H1 (cell line): ENCODE data around the gene WEE1. TPM values are rescaled to one million over a fixed set of nuclear protein-coding genes. Genes with fewer than 3 reads are reported as not detected.

Experiments used
- CTCF ChIA-PET: fragments of 300-600 bp; sonication (Branson Sonifier 250); formaldehyde crosslinking; loops from one replicate; lab custom pipeline; 2021; ENCODE audit not compliant: partially characterized antibody; lab: Charles Lee
- POLR2A ChIA-PET: fragments of 300-600 bp; sonication (Branson Sonifier 250); formaldehyde crosslinking; loops from one replicate; lab custom pipeline; 2021; ENCODE audit warnings: inconsistent platforms; ENCODE audit not compliant: partially characterized antibody; lab: Charles Lee
- DNase-seq, 2 experiments: peaks; one replicate each; pipeline versions ENCODE4 v3.0.0 to v3.0.0-alpha.2; 2010 to 2022; ENCODE audit warnings: low spot score in 2 of 2, low read depth in 1 of 2, mixed read lengths in 1 of 2
- FAIRE-seq: peaks from 2 replicates; lab custom pipeline; 2011; peaks lifted over from hg19 to GRCh38; lab: Jason Lieb, UNC
- H2AFZ ChIP-seq: 2 replicates; pipeline ENCODE4 v1.8.1; 2012; ENCODE audit warnings: low read length, inconsistent platforms
- H2AK5ac ChIP-seq: 2 replicates; pipeline ENCODE4 v1.6.1; 2013; ENCODE audit warnings: low read depth, low read length
- H2BK120ac ChIP-seq: replicated peaks from 2 replicates; pipeline ENCODE3; 2013; ENCODE audit warnings: low read depth, low read length, inconsistent platforms
- H2BK12ac ChIP-seq: 2 replicates; pipeline ENCODE4 v1.6.1; 2013; ENCODE audit warnings: low read depth, low read length
- H2BK15ac ChIP-seq: 2 replicates; pipeline ENCODE4 v1.6.1; 2013; ENCODE audit warnings: low read length
- H2BK20ac ChIP-seq: 2 replicates; pipeline ENCODE4 v1.6.1; 2013; ENCODE audit warnings: low read length
- H2BK5ac ChIP-seq: 2 replicates; pipeline ENCODE4 v1.6.1; 2013; ENCODE audit warnings: low read depth, low read length
- H3K14ac ChIP-seq: 2 replicates; pipeline ENCODE4 v1.6.1; 2013; ENCODE audit warnings: inconsistent platforms; ENCODE audit not compliant: insufficient read length
- H3K18ac ChIP-seq: 2 replicates; pipeline ENCODE4 v1.6.1; 2013; ENCODE audit warnings: low read length; ENCODE audit errors: extremely low read depth
- H3K23ac ChIP-seq: 2 replicates; pipeline ENCODE4 v1.6.1; 2013; ENCODE audit warnings: inconsistent platforms; ENCODE audit not compliant: insufficient read length
- H3K23me2 ChIP-seq: 2 replicates; pipeline ENCODE4 v1.6.1; 2013; ENCODE audit warnings: low read depth, low read length
- H3K27ac ChIP-seq: 2 replicates; pipeline ENCODE4 v1.6.1; 2011; ENCODE audit warnings: low read depth, low read length, inconsistent platforms
- H3K27me3 ChIP-seq, 4 experiments: replicated peaks in 1 of 4; 1 replicate in 1 of 4; 2 replicates in 3 of 4; pipeline versions ENCODE4 v1.6.1 to v1.8.1; 2011 to 2013; ENCODE audit warnings: low read length in 3 of 4, mild to moderate bottlenecking in 3 of 4, inconsistent platforms in 2 of 4, mixed read lengths in 2 of 4, moderate library complexity in 1 of 4; ENCODE audit not compliant: control insufficient read depth in 3 of 4, insufficient read depth in 3 of 4; ENCODE audit errors: extremely low read depth in 1 of 4
- H3K36me3 ChIP-seq, 4 experiments: 2 replicates each; pipeline versions ENCODE4 v1.6.1 to v1.8.1; 2011 to 2013; ENCODE audit warnings: mild to moderate bottlenecking in 4 of 4, low read length in 3 of 4, moderate library complexity in 2 of 4, control low read depth in 1 of 4, inconsistent platforms in 1 of 4; ENCODE audit not compliant: insufficient read depth in 4 of 4, control insufficient read depth in 2 of 4
- H3K4ac ChIP-seq: replicated peaks from 2 replicates; pipeline ENCODE3; 2013; ENCODE audit warnings: low read length, low read depth, mixed read lengths, inconsistent platforms; ENCODE audit not compliant: insufficient read length
- H3K4me1 ChIP-seq, 4 experiments: replicated peaks in 1 of 4; 1 replicate in 1 of 4; 2 replicates in 3 of 4; pipeline versions ENCODE4 v1.6.1 to v1.8.1; 2011 to 2013; ENCODE audit warnings: low read length in 3 of 4, inconsistent platforms in 2 of 4, mixed read lengths in 1 of 4; ENCODE audit not compliant: insufficient read depth in 4 of 4, control insufficient read depth in 3 of 4
- H3K4me2 ChIP-seq, 2 experiments: 2 replicates each; pipeline versions ENCODE4 v1.6.1 to v1.8.1; 2011 to 2013; ENCODE audit warnings: low read depth in 2 of 2, low read length in 2 of 2, control low read depth in 1 of 2, inconsistent platforms in 1 of 2, mild to moderate bottlenecking in 1 of 2; ENCODE audit not compliant: insufficient read depth in 1 of 2
- H3K4me3 ChIP-seq, 4 experiments: fragments of 200-600, 300-600 bp in 1 of 4; sonication (generic), shearing (Covaris generic), sonication (Bioruptor Twin) in 1 of 4; 2 replicates each; pipeline versions ENCODE4 v1.5.1 to v1.8.1; 2011 to 2016; ENCODE audit warnings: low read length in 4 of 4, low read depth in 3 of 4, control low read depth in 2 of 4, inconsistent platforms in 2 of 4, mild to moderate bottlenecking in 2 of 4, mixed read lengths in 1 of 4, moderate library complexity in 1 of 4; ENCODE audit not compliant: insufficient read depth in 2 of 4; ENCODE audit errors: extremely low read depth in 1 of 4
- H3K56ac ChIP-seq: replicated peaks from 2 replicates; pipeline ENCODE3; 2013; ENCODE audit warnings: low read depth, mild to moderate bottlenecking, mixed read lengths, low read length, inconsistent platforms; ENCODE audit not compliant: insufficient read length
- H3K79me1 ChIP-seq: 2 replicates; pipeline ENCODE4 v1.6.1; 2013; ENCODE audit warnings: low read depth, low read length, control low read depth
- H3K79me2 ChIP-seq, 2 experiments: 2 replicates each; pipeline versions ENCODE4 v1.6.1 to v1.8.1; 2012 to 2013; ENCODE audit warnings: low read length in 2 of 2, mild to moderate bottlenecking in 2 of 2, inconsistent platforms in 1 of 2; ENCODE audit not compliant: insufficient read depth in 2 of 2, control insufficient read depth in 1 of 2
- H3K9ac ChIP-seq, 4 experiments: replicated peaks in 1 of 4; 1 replicate in 1 of 4; 2 replicates in 3 of 4; pipeline versions ENCODE4 v1.6.1 to v1.8.1; 2011 to 2013; ENCODE audit warnings: low read depth in 3 of 4, low read length in 3 of 4, control low read depth in 2 of 4, mild to moderate bottlenecking in 2 of 4, moderate library complexity in 2 of 4, inconsistent platforms in 1 of 4; ENCODE audit errors: extremely low read depth in 1 of 4
- H3K9me3 ChIP-seq, 2 experiments: 2 replicates each; pipeline versions ENCODE4 v1.6.1 to v1.8.1; 2012 to 2013; ENCODE audit warnings: mild to moderate bottlenecking in 2 of 2, moderate library complexity in 2 of 2, control low read depth in 1 of 2, inconsistent platforms in 1 of 2, low read depth in 1 of 2, low read length in 1 of 2, mixed read lengths in 1 of 2; ENCODE audit not compliant: insufficient read depth in 2 of 2
- H4K20me1 ChIP-seq, 2 experiments: replicated peaks in 1 of 2; 2 replicates each; pipeline versions ENCODE3 to v1.8.1; 2011 to 2013; ENCODE audit warnings: inconsistent platforms in 2 of 2, low read length in 2 of 2, mild to moderate bottlenecking in 1 of 2; ENCODE audit not compliant: insufficient read depth in 2 of 2, control insufficient read depth in 1 of 2
- H4K5ac ChIP-seq: 2 replicates; pipeline ENCODE4 v1.6.1; 2013; ENCODE audit warnings: low read length, low read depth, mixed read lengths, inconsistent platforms; ENCODE audit not compliant: insufficient read length
- H4K8ac ChIP-seq: 2 replicates; pipeline ENCODE4 v1.8.0; 2013; ENCODE audit warnings: mild to moderate bottlenecking, moderate library complexity, low read length, inconsistent platforms; ENCODE audit not compliant: insufficient read depth; ENCODE audit errors: extremely low read depth
- H4K91ac ChIP-seq: replicated peaks from 2 replicates; pipeline ENCODE3; 2013; ENCODE audit warnings: low read length, mixed read lengths, inconsistent platforms; ENCODE audit not compliant: insufficient read length
- FOSL1 ChIP-seq: IDR thresholded peaks from 2 replicates; pipeline ENCODE4 v1.6.1; 2011; ENCODE audit warnings: mild to moderate bottlenecking, low read depth, low read length, moderate library complexity; ENCODE audit not compliant: insufficient read depth
- GTF2F1 ChIP-seq: IDR thresholded peaks from 2 replicates; pipeline ENCODE4 v1.6.1; 2012; ENCODE audit warnings: low read depth, low read length, improper control_type of control experiment, borderline replicate concordance
- POLR2AphosphoS5 ChIP-seq: IDR thresholded peaks from 2 replicates; pipeline ENCODE4 v1.6.1; 2011; ENCODE audit warnings: low read depth, low read length
- RAD21 ChIP-seq, 2 experiments: IDR thresholded peaks in 1 of 2; conservative IDR thresholded peaks in 1 of 2; 2 replicates each; pipeline ENCODE4 v1.6.1; 2011; ENCODE audit warnings: low read depth in 2 of 2, low read length in 2 of 2, improper control_type of control experiment in 1 of 2, inconsistent platforms in 1 of 2, mild to moderate bottlenecking in 1 of 2, moderate library complexity in 1 of 2
- RBBP5 ChIP-seq: IDR thresholded peaks from 2 replicates; pipeline ENCODE4 v1.7.1; 2012; ENCODE audit warnings: low read depth, mild to moderate bottlenecking, inconsistent platforms, low read length, moderate library complexity, borderline replicate concordance
- SAP30 ChIP-seq: fragments of 300-600 bp; sonication (generic); IDR thresholded peaks from 2 replicates; pipeline ENCODE4 v1.7.1; 2012; ENCODE audit warnings: low read length, moderate library complexity, mild to moderate bottlenecking, inconsistent platforms; ENCODE audit not compliant: insufficient read depth, insufficient replicate concordance
- SIRT6 ChIP-seq: IDR thresholded peaks from one replicate; pipeline ENCODE4 v1.7.1; 2012; ENCODE audit warnings: low read length, inconsistent platforms
- SP2 ChIP-seq: IDR thresholded peaks from 2 replicates; pipeline ENCODE4 v1.6.1; 2012; ENCODE audit warnings: mild to moderate bottlenecking, low read length, inconsistent platforms
- SUZ12 ChIP-seq: fragments of 200-600 bp; sonication (generic); IDR thresholded peaks from 2 replicates; pipeline ENCODE4 v1.6.1; 2012; ENCODE audit warnings: mild to moderate bottlenecking, inconsistent platforms, low read length, moderate library complexity, mixed read lengths
- WGBS, 2 experiments: shearing (Covaris generic) in 1 of 2; methylation state at CpG; one replicate each; pipeline versions ENCODE4 v1.1.6 to v1.1.7; 2013 to 2015; ENCODE audit warnings: low lambda C conversion rate in 2 of 2, mixed read lengths in 2 of 2, inconsistent platforms in 1 of 2, low coverage in 1 of 2, missing lambda C conversion rate in 1 of 2; ENCODE audit not compliant: insufficient replicate concordance in 2 of 2, insufficient coverage in 1 of 2, insufficient read length in 1 of 2; ENCODE audit errors: extremely low coverage in 1 of 2, missing lambda C conversion rate in 1 of 2; 5-methylcytosine and 5-hydroxymethylcytosine counted together
- polyA plus RNA-seq, 7 experiments: library from polyadenylated mRNA; depleted of rRNA in 3 of 7; stranded (reverse) in 5 of 7; unstranded in 2 of 7; fragments of >200 nt in 5 of 7; fragments of 200-250 nt in 2 of 7; gene quantifications; 1 replicate in 5 of 7; 2 replicates in 1 of 7; 4 replicates in 1 of 7; pipeline versions ENCODE4 v1.2.1 to v1.2.3, GENCODE V29; 2011 to 2013; ENCODE audit warnings: missing spikeins in 2 of 7, mixed read lengths in 2 of 7
- total RNA-seq: library from RNA; stranded (reverse); fragmentation: NEBNext Ultra II Directional; extraction: Animal tissue kit (Norgen Biotek cat#: 25700); gene quantifications from 2 replicates; pipeline ENCODE4 v1.2.1, GENCODE V29; 2021

The WEE1 gene
- total and polyA plus RNA-seq, 2 of the 8 experiments (the other 6 are each of a cell fraction or from before 2014, with no cell fraction given), result 40.8 to 120 TPM

- Histone ChIP-seq H3K4ac (no peak overlapping the region), H3K9me3 (no peaks in the 10 kb centered on the region), H3K23ac (no peak overlapping the region), H2BK15ac (no peak overlapping the region), H3K23me2 (peaks cover 7% of the 10 kb centered on the region; the same call in 1 of the 2 replicates), H3K9ac (no peak overlapping the region), H3K4me3 (no peak overlapping the region)
- no peak for FAIRE-seq
- TF ChIP-seq SUZ12 (no peak), FOSL1 (no peak), SAP30 (no peak), RAD21 (IDR thresholded peaks at IDR 0.05 in 1 of 2, conservative IDR thresholded peaks at IDR 0.05 in 1 of 2; ENCODE audit: low read depth in 2 of 2, low read length in 2 of 2) (no peak), RBBP5 (no peak), GTF2F1 (no peak), POLR2AphosphoS5 (no peak), SP2 (no peak), SIRT6 (no peak)
- TF ChIP-seq, all 59 proteins: peak for 0
- H3K79me1 ChIP-seq, result no peaks in the 10 kb centered on the region
- POLR2A ChIA-PET, result interaction anchor here (0.6 kb wide), 1 partner anchor 267 kb away, joined by 3 read pairs; no protein-coding TSS in a partner anchor
- H4K8ac ChIP-seq, result no peak overlapping the region
- no peak overlapping the region for H2BK120ac ChIP-seq
- H3K18ac ChIP-seq, result no peak overlapping the region
- H3K14ac ChIP-seq, result no peak overlapping the region
- H3K79me2 ChIP-seq, result no peaks in the 10 kb centered on the region
- CTCF ChIA-PET, result no interaction called here
- no peak overlapping the region for H3K4me2 ChIP-seq
- no peak overlapping the region for H3K27ac ChIP-seq
- H3K4me1 ChIP-seq, result peaks cover 0 to 7% (median 2%) of the 10 kb centered on the region in 4 experiments; a peak in 4 of 7 replicates
- no peaks in the 10 kb centered on the region for H3K36me3 ChIP-seq
- no peak overlapping the region for H2BK5ac ChIP-seq
- no peak overlapping the region for H2BK20ac ChIP-seq
- H3K56ac ChIP-seq, result no peak overlapping the region
- no peak for DNase-seq
- 97% methylated on average over 2 of the region's 2 CpGs; no CpG with 5 or more reads in 1 of the 2 experiments for WGBS, 2 experiments
- H3K27me3 ChIP-seq, result peaks cover 0 to 2% (median 0%) of the 10 kb centered on the region in 4 experiments; a peak in 3 of 7 replicates
- H2AFZ ChIP-seq, result no peak overlapping the region
- H4K91ac ChIP-seq, result no peak overlapping the region
- H4K5ac ChIP-seq, result no peak overlapping the region
- no peak overlapping the region for H2AK5ac ChIP-seq
- H4K20me1 ChIP-seq, result no peaks in the 10 kb centered on the region
- no peak overlapping the region for H2BK12ac ChIP-seq
Observed at GRCh38 chr11:9616042-9616675, 42.7 kb downstream of the WEE1 start.
